ENCODE data around the gene HECW1. TPM values are rescaled to one million over a fixed set of nuclear protein-coding genes. Genes with fewer than 3 reads are reported as not detected.

The HECW1 gene
- under 0.01 and 0.79 TPM in 2 replicates for total RNA-seq

GRCh38 chr7:43112459-43112940 lies at the start of gene HECW1:
HECW1 (plus strand) TSS chr7:43112647; CDS start chr7:43243906, 131,259 bp downstream.

GRCh38 chr7:43582503-43583423 lies 470.3 kb downstream of the HECW1 start, which contains the start of gene STK17A:
STK17A (plus strand) TSS chr7:43583108; CDS start chr7:43583244, 136 bp downstream.

Other genes with a start within 250 kb of the HECW1 start
- 4.3 and 6.6 TPM in 2 replicates for gene C7orf25, start 200.6 kb upstream of the HECW1 start, total RNA-seq
- gene PSMA2, start 180.5 kb upstream of the HECW1 start, total RNA-seq, result 42.6 and 50.8 TPM in 2 replicates
- 46.1 and 60.8 TPM in 2 replicates for gene MRPL32, start 180.3 kb upstream of the HECW1 start, total RNA-seq

Measured in bronchial smooth muscle cell (primary cell).